ENCODE measurements around the gene CSRP1. TPM values are rescaled to one million over a fixed set of nuclear protein-coding genes. Genes with fewer than 3 reads are reported as not detected.

CSRP1 gene
- total RNA-seq, 2 donors from 2014 or later, result 186 to 376 TPM

GRCh38 chr1:201433609-201434008, 73.3 kb downstream of the CSRP1 start:
- Histone ChIP-seq H3K4me1 (no peaks in the 10 kb centered on the region), H3K27ac (no peak overlapping the region), H3K9me3 (no peaks in the 10 kb centered on the region), H3K9ac (ENCODE audit: low read depth in 2 of 2, low read length in 2 of 2) (no peak overlapping the region), H3K27me3 (no peaks in the 10 kb centered on the region), H3K4me3 (no peak overlapping the region), H3K36me3 (no peaks in the 10 kb centered on the region)
- no peak for TF ChIP-seq CTCF (IDR thresholded peaks at IDR 0.05)
- intact Hi-C loops (cut with DNase I), result no loop called here
- DNase-seq, result no peak

Other genes with a start within 250 kb of the CSRP1 start
- under 1 TPM; 0.54 to 0.74 TPM for gene PKP1, start 223.6 kb downstream of the CSRP1 start, total RNA-seq
- 1 to 10 TPM; 2.4 to 4.2 TPM for gene TNNT2, start 129.4 kb downstream of the CSRP1 start, total RNA-seq
- gene LAD1, start 107.8 kb downstream of the CSRP1 start, total RNA-seq, result 100 to 1,000 TPM; 160 to 280 TPM
- not detected for gene TNNI1, start 85.4 kb downstream of the CSRP1 start, total RNA-seq
- 10 to 100 TPM; 13.1 to 21.2 TPM for gene PHLDA3, start 37.9 kb downstream of the CSRP1 start, total RNA-seq
- 10 to 100 TPM; 17.9 to 24.1 TPM for gene NAV1, start 32.0 kb upstream of the CSRP1 start, total RNA-seq